Stimulated activated CD8-positive, alpha-beta memory T cell treated with anti-CD3 and anti-CD28 coated beads, Interleukin-7, amount 100 ng/mL, for 4 hours (primary cell): Measurements from ENCODE around the gene ADSS1.

ENCODE experiments used
- DNase-seq, 2 donors: peaks; one replicate each; pipeline ENCODE4 v3.0.0-alpha.2; 2020; ENCODE audit warnings: low read depth in 2 of 2

The ADSS1 gene

GRCh38 chr14:104769324-104770071 lies 45.5 kb downstream of the ADSS1 start:
- no peak for DNase-seq

- DNase-seq, result no peak
Observed at GRCh38 chr14:104770072-104770579, 46.1 kb downstream of the ADSS1 start.

- no peak for DNase-seq
Observed at GRCh38 chr14:104770851-104771272, 46.8 kb downstream of the ADSS1 start.

DNA sequence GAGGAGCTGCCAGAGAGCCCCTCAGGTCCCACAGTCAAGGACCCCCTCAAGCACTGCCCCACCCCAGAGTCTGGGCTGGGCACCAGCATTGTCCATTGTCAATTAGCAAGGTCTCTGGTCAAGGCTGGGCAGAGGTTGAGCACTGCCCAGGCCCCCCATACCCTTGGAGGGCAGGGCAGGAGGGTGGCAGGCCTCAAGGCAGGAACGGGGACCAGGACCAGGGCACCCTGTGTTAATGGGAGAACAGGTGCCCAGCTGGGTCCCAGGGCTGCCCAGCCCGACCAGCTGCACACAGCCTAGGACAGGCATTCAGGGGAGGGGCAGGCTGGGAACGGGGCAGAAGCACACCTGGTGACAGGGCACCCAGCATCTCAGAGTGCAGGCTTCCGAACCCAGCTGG lies 47.3 kb downstream of the ADSS1 start:
- DNase-seq, result no peak

- no peak for DNase-seq
Observed at GRCh38 chr14:104771918-104772706, 48.1 kb downstream of the ADSS1 start.

DNA sequence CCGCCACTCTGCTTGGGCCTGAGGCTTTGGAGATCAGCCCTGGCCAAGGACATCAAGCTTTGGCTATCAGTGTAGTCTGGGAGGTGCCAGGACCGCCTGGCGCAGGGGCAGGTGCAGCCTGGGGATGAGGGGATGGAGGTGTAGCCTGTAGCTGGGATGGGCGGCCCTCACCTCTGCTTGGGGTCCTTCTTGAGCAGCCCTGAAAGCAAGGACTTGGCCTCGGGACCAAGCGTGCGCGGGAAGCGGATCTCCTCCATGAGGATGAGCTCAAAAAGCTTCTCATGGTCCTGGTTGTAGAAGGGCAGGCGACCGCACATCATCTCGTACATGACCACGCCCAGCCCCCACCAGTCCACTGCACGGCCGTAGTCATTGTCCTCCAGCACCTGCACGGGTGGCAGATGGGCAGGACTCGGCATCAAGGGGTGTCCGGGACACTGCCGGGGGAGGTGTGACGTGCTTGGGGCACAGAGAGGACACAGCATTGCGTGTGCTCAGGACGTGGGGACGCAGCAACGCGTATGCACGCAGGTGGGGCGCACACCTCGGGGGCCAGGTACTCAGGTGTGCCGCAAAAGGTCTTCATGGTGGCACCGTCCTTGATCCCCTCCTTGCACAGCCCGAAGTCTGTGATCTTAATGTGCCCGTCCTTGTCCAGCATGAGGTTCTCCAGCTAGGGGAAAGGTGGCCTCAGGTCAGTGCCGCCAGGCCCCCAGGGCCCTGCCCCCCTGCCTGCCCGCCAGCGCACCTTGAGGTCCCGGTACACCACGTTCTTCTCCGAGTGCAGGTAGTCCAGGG lies 48.9 kb downstream of the ADSS1 start:
- no peak for DNase-seq

DNA sequence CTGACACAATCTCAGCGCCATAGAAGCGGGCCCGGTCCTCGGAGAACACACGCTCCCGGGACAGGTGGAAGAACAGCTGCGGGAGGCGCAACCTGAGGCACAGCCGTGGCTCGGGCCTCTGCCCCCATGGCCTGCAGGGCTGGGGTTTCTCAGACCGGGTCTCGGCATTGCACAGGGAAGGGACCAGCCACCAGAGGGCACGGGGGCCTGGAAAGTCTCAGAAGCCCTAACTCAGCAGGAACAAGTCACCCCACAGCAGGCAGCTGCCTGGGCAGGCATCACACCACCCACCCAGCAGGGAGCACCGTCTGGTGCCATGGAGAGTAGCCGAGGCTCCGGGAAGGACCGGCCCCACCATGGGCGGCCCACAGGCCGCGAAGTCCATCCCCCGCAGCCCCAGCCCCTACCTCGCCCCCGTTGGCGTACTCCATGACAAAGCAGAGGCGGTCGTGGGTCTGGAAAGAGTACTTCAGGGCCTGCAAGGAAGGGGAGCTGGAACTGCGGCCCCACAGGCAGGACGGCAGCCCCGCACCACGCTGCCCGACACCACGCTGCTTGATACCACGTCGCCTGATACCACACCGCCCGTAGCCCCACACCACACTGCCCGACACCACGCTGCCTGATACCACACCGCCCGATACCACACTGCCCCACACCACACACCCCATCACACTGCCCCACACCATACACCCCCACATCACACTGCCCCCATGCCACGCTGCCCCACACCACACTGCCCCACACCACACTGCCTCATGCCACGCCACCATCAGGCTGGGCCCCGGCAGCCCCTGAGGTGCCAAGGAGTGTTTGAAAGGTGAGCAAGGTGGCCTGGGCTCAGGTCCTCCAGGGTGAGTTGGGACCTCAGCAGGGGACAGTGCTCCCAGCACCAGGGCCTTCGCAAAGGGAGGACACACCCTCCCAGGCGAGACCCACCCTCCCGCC lies 49.8 kb downstream of the ADSS1 start:
- no peak for DNase-seq

GRCh38 chr14:104774453-104775072 lies 50.5 kb downstream of the ADSS1 start:
- DNase-seq, result no peak

DNA sequence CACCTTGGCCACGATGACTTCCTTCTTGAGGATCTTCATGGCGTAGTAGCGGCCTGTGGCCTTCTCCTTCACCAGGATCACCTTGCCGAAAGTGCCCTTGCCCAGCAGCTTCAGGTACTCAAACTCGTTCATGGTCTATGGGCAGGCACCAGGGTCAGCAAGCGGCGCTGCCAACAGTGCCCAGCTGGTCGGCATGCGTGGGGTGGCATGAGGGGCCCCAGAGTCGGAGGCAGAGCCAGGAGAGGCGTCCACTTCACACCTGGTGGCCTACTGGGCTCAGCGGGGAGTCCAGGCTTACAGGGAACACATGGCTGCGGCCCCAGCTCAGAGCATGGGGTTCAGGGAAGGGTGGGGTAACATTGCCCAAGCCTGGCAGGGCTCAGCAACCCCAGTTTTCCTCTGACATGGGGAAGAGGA lies 51.1 kb downstream of the ADSS1 start:
- no peak for DNase-seq

GRCh38 chr14:104776481-104776880 lies 52.5 kb downstream of the ADSS1 start:
- no peak for DNase-seq

DNA sequence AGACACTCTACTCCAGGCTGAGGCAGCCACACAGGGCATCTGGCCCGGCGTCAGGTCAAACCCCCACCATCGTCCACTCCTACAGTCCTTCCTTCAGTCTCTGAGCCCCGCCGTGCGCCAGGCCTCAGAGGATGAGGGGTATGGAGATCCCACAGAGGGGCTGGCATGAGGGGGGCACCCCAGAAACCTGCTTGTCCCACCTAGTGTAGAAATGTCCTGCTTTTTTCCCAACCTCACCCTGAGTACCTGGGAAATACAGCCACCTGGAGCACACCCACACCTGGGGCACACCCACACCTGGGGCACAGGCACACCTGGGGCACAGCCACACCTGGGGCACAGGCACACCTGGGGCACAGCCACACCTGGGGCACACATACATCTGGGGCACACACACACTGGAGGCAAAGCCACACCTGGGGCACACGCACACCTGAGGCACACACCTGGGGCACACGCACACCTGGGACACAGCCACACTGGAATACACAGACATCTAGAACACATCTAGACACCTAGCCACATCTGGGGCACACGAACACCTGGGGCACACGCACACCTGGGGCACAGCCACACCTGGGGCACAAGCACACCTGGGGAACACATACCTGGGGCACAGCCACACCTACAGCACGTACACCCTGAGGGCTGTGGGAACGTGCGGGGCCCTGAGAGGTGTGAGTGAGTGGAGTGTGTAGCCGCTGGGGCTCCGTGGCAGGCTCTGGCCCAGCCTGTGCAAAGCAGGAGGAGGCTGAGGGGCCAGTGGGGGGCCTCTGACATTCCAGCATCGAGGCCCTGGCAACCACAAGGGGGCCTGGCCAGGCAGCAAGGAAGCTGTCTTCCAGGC lies 53.2 kb downstream of the ADSS1 start:
- DNase-seq, result no peak

- no peak for DNase-seq
Observed at GRCh38 chr14:104777808-104778249, 53.8 kb downstream of the ADSS1 start.

- no peak for DNase-seq
Observed at GRCh38 chr14:104778694-104779331, 54.8 kb downstream of the ADSS1 start.

DNA sequence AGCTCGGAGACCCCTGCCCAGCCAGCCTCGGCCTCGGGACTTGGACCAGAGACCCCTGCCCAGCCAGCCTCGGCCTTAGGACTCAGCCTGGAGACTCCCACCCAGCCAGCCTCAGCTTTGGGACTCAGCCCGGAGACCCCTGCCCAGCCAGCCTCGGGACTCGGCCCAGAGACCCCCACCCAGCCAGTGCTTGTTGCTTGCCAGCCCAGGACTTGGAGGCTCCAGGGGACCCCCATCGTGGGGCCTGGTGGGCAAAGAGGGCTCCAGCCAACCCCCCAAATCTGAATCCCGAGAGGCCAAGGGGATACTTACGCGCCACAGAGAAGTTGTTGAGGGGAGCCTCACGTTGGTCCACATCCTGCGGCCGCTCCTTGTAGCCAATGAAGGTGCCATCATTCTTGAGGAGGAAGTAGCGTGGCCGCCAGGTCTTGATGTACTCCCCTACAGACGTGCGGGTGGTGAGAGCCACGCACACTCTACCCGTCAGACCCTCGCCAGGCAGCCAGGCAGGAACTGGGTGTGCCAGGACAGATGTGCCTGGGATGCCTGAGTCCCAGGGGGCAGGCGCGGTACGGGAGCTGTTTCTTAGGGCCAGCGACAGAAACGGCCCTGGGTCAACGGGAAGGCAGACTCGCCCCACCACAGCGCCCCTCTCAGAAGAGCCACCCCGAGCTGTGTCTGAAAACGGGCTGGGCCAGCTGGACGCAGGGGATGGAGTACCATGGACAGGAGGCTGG lies 55.9 kb downstream of the ADSS1 start:
- DNase-seq, result no peak

DNA sequence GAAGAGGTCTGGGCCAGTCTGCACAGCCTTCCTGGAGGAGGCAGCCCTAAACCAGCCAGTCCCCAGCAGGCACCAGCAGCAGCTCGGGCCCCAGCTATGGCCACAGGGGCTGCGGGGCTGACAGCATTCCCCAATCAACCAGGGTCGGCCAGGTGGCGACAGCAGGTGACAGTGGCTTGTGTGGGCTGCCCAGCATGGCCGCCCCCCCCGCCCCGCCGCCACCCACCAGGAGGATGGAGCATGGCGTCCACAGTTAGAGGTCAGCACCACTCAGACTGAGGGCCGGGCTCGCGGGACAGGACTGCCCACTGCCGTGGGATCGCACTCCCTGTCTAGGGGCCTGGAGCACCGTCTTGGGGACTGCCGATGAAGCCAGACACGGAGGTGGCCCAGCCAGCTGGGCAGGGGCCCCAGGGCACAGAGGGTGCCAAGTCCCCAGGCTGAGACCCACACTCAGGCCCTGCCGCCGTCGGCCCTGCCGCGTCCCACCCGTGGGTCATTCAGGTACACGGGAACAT lies 56.5 kb downstream of the ADSS1 start:
- DNase-seq, result no peak

GRCh38 chr14:104781271-104782077 lies 57.4 kb downstream of the ADSS1 start:
- no peak for DNase-seq
